CD8-positive, alpha-beta memory T cell (primary cell): Measurements from ENCODE around the gene DPEP2NB. TPM values are rescaled to one million over a fixed set of nuclear protein-coding genes. Genes with fewer than 3 reads are reported as not detected.
A peak's percentile ranks its signal among the peaks of the same experiment; 100 is the strongest.

ENCODE experiments used
- CTCF ChIA-PET: fragments of 350-600 bp; sonication (Branson Sonifier 250); formaldehyde crosslinking; loops from one replicate; lab custom pipeline; 2021; ENCODE audit warnings: antibody characterized with exemption; lab: Charles Lee
- POLR2A ChIA-PET: fragments of 350-600 bp; sonication (Branson Sonifier 250); formaldehyde crosslinking; loops from one replicate; lab custom pipeline; 2021; ENCODE audit warnings: antibody characterized with exemption; lab: Charles Lee
- DNase-seq, 5 donors: peaks; one replicate each; pipeline versions ENCODE4 v3.0.0 to v3.0.0-alpha.2; 2020 to 2022; ENCODE audit warnings: mixed read lengths in 1 of 5
- H3K27ac ChIP-seq: one replicate; pipeline ENCODE4 v1.7.0; 2013; ENCODE audit warnings: low read depth, mild to moderate bottlenecking, low read length, moderate library complexity
- H3K27me3 ChIP-seq: 2 replicates; pipeline ENCODE4 v1.7.0; 2013; ENCODE audit warnings: low read length, mild to moderate bottlenecking; ENCODE audit not compliant: insufficient read depth, poor library complexity, severe bottlenecking
- H3K36me3 ChIP-seq: 2 replicates; pipeline ENCODE4 v1.7.0; 2013; ENCODE audit warnings: mild to moderate bottlenecking, low read length, moderate library complexity; ENCODE audit not compliant: insufficient read depth
- H3K4me1 ChIP-seq: 2 replicates; pipeline ENCODE4 v1.7.0; 2013; ENCODE audit warnings: mild to moderate bottlenecking, low read length, moderate library complexity; ENCODE audit not compliant: insufficient read depth
- H3K4me3 ChIP-seq: 2 replicates; pipeline ENCODE4 v1.7.0; 2013; ENCODE audit warnings: mild to moderate bottlenecking, low read length
- H3K9me3 ChIP-seq: 2 replicates; pipeline ENCODE4 v1.7.0; 2013; ENCODE audit warnings: mild to moderate bottlenecking, low read length
- H3K27ac Mint-ChIP-seq, 8 donors: one replicate each; pipeline ENCODE4 v1.8.0; 2020 to 2021; ENCODE audit warnings: mixed read lengths in 8 of 8, mild to moderate bottlenecking in 6 of 8, inconsistent platforms in 3 of 8, moderate library complexity in 3 of 8
- H3K27me3 Mint-ChIP-seq, 2 donors: one replicate each; pipeline ENCODE4 v1.8.0; 2020 to 2021; ENCODE audit warnings: mixed read lengths in 2 of 2, mild to moderate bottlenecking in 1 of 2, moderate library complexity in 1 of 2
- H3K36me3 Mint-ChIP-seq, 3 donors: one replicate each; pipeline ENCODE4 v1.8.0; 2020 to 2021; ENCODE audit warnings: mixed read lengths in 3 of 3, inconsistent platforms in 1 of 3, mild to moderate bottlenecking in 1 of 3
- H3K4me1 Mint-ChIP-seq, 3 donors: one replicate each; pipeline ENCODE4 v1.8.0; 2020 to 2021; ENCODE audit warnings: mixed read lengths in 3 of 3, inconsistent platforms in 1 of 3, mild to moderate bottlenecking in 1 of 3
- H3K4me3 Mint-ChIP-seq, 7 donors: one replicate each; pipeline ENCODE4 v1.8.0; 2020 to 2021; ENCODE audit warnings: mixed read lengths in 7 of 7, mild to moderate bottlenecking in 6 of 7, moderate library complexity in 4 of 7, inconsistent platforms in 2 of 7
- H3K9me3 Mint-ChIP-seq, 5 donors: one replicate each; pipeline ENCODE4 v1.8.0; 2020 to 2022; ENCODE audit warnings: mixed read lengths in 5 of 5, mild to moderate bottlenecking in 3 of 5, moderate library complexity in 2 of 5, inconsistent platforms in 1 of 5
- polyA plus RNA-seq: library from polyadenylated mRNA; unstranded; fragments of 300-500 nt; fragmentation: Illumina TruSeq; gene quantifications from one replicate; pipeline ENCODE4 v1.2.3, GENCODE V29; 2021
- total RNA-seq, 2 experiments: library from RNA; stranded (reverse); gene quantifications; one replicate each; pipeline ENCODE4 v1.2.3, GENCODE V29; 2021

DPEP2NB gene
- total and polyA plus RNA-seq, 3 experiments from 2014 or later: not detected

- H3K27me3 Mint-ChIP-seq: no peaks in the 10 kb centered on the region
- peak overlapping the region; percentile 83 to 97 (median 96) for H3K4me3 Mint-ChIP-seq
- H3K4me1 Mint-ChIP-seq: peaks cover 22 to 32% (median 30%) of the 10 kb centered on the region in 3 donors
- H3K9me3 Mint-ChIP-seq: no peaks in the 10 kb centered on the region
- no peaks in the 10 kb centered on the region for H3K27me3 ChIP-seq
- peaks cover 17% of the 10 kb centered on the region for H3K4me1 ChIP-seq
- H3K9me3 ChIP-seq: no peaks in the 10 kb centered on the region
- H3K36me3 ChIP-seq: peaks cover 6% of the 10 kb centered on the region
- peaks cover 0 to 16% (median 0%) of the 10 kb centered on the region in 3 donors for H3K36me3 Mint-ChIP-seq
- H3K27ac Mint-ChIP-seq: peak overlapping the region in 5 of 8 donors; percentile 74 to 95 (median 91)
- CTCF ChIA-PET: interaction anchor here (1.0 to 1.4 kb wide), 2 partner anchors 25 to 84 kb away, joined by 4 to 5 read pairs; no protein-coding TSS in a partner anchor
- POLR2A ChIA-PET: interaction anchor here (1.0 kb wide), 1 partner anchor 31 kb away, joined by 4 read pairs; no protein-coding TSS in a partner anchor
- peak overlapping the region; percentile 81 for H3K4me3 ChIP-seq
- no peak overlapping the region for H3K27ac ChIP-seq
- DNase-seq: no peak
These were observed 49.0 kb downstream of the DPEP2NB start for GRCh38 chr16:67966549-67967182.

GRCh38 chr16:67965668-67966548 lies 49.8 kb downstream of the DPEP2NB start:
- ChIA-PET POLR2A (interaction anchor here (1.0 kb wide), 1 partner anchor 30 kb away, joined by 4 read pairs; no protein-coding TSS in a partner anchor), CTCF (interaction anchor here (1.4 kb wide), 1 partner anchor 83 kb away, joined by 4 read pairs; no protein-coding TSS in a partner anchor)
- peaks cover 22 to 32% (median 30%) of the 10 kb centered on the region in 3 donors for H3K4me1 Mint-ChIP-seq

GRCh38 chr16:67964477-67965131 lies 51.1 kb downstream of the DPEP2NB start:
- ChIA-PET CTCF (no interaction called here), POLR2A (interaction anchor here (0.6 to 0.7 kb wide), 2 partner anchors 41 to 1331 kb away, joined by 3 to 4 read pairs; no protein-coding TSS in a partner anchor)
- Histone ChIP-seq H3K27me3 (no peaks in the 10 kb centered on the region), H3K9me3 (no peaks in the 10 kb centered on the region), H3K36me3 (peaks cover 11% of the 10 kb centered on the region), H3K4me3 (no peak overlapping the region), H3K4me1 (peaks cover 17% of the 10 kb centered on the region), H3K27ac (no peak overlapping the region)
- no peak for DNase-seq
- Mint-ChIP-seq H3K27ac (peak overlapping the region in 3 of 8 donors; percentile 7 to 70 (median 66)), H3K4me3 (peak overlapping the region in 1 of 7 donors; percentile 27), H3K9me3 (no peaks in the 10 kb centered on the region), H3K27me3 (no peaks in the 10 kb centered on the region), H3K4me1 (peaks cover 20 to 30% (median 29%) of the 10 kb centered on the region in 3 donors), H3K36me3 (peaks cover 0 to 32% (median 4%) of the 10 kb centered on the region in 3 donors)

More at GRCh38 chr16:67965668-67966548, 49.8 kb downstream of the DPEP2NB start:
- H3K9me3 Mint-ChIP-seq: no peaks in the 10 kb centered on the region
- peaks cover 10% of the 10 kb centered on the region for H3K36me3 ChIP-seq
- peaks cover 17% of the 10 kb centered on the region for H3K4me1 ChIP-seq
- peaks cover 0 to 23% (median 2%) of the 10 kb centered on the region in 3 donors for H3K36me3 Mint-ChIP-seq
- H3K9me3 ChIP-seq: no peaks in the 10 kb centered on the region
- H3K4me3 Mint-ChIP-seq: peak overlapping the region in 1 of 7 donors; percentile 96
- no peak for DNase-seq
- H3K4me3 ChIP-seq: no peak overlapping the region
- no peak overlapping the region for H3K27ac ChIP-seq
- H3K27ac Mint-ChIP-seq: peak overlapping the region in 3 of 8 donors; percentile 31 to 61 (median 52)
- no peaks in the 10 kb centered on the region for H3K27me3 Mint-ChIP-seq
- no peaks in the 10 kb centered on the region for H3K27me3 ChIP-seq

- Mint-ChIP-seq H3K9me3 (no peaks in the 10 kb centered on the region), H3K4me3 (no peak overlapping the region), H3K36me3 (peaks cover 0 to 32% (median 4%) of the 10 kb centered on the region in 3 donors), H3K27ac (no peak overlapping the region), H3K4me1 (peaks cover 16 to 25% (median 23%) of the 10 kb centered on the region in 3 donors), H3K27me3 (no peaks in the 10 kb centered on the region)
- DNase-seq: no peak
- POLR2A ChIA-PET: interaction anchor here (0.6 kb wide), 1 partner anchor 1331 kb away, joined by 4 read pairs; no protein-coding TSS in a partner anchor
- H3K36me3 ChIP-seq: peaks cover 11% of the 10 kb centered on the region
- no peaks in the 10 kb centered on the region for H3K27me3 ChIP-seq
- no peaks in the 10 kb centered on the region for H3K9me3 ChIP-seq
- CTCF ChIA-PET: interaction anchor here (1.4 kb wide), 1 partner anchor 23 kb away, joined by 4 read pairs; no protein-coding TSS in a partner anchor
- H3K27ac ChIP-seq: no peak overlapping the region
- peaks cover 17% of the 10 kb centered on the region for H3K4me1 ChIP-seq
- H3K4me3 ChIP-seq: no peak overlapping the region
These were observed 51.9 kb downstream of the DPEP2NB start for GRCh38 chr16:67963662-67964321.

Other genes with a start within 250 kb of the DPEP2NB start
- gene RANBP10, start 209.4 kb downstream of the DPEP2NB start, total RNA-seq: 10 to 100 TPM; 18.9 to 20.0 TPM
- gene RANBP10, start 209.4 kb downstream of the DPEP2NB start, polyA plus RNA-seq: 11.1 TPM
- 1 to 10 TPM; 1.2 to 1.5 TPM for gene TSNAXIP1, start 209.0 kb downstream of the DPEP2NB start, total RNA-seq
- gene TSNAXIP1, start 209.0 kb downstream of the DPEP2NB start, polyA plus RNA-seq: 0.13 TPM
- 10 to 100 TPM; 52.6 to 55.1 TPM for gene THAP11, start 173.6 kb downstream of the DPEP2NB start, total RNA-seq
- 153 TPM for gene THAP11, start 173.6 kb downstream of the DPEP2NB start, polyA plus RNA-seq
- 100 to 1,000 TPM; 181 TPM for gene NUTF2, start 169.0 kb downstream of the DPEP2NB start, total RNA-seq
- gene NUTF2, start 169.0 kb downstream of the DPEP2NB start, polyA plus RNA-seq: 129 TPM
- 10 to 100 TPM; 56.5 to 58.6 TPM for gene CENPT, start 168.2 kb downstream of the DPEP2NB start, total RNA-seq
- 14.3 TPM for gene CENPT, start 168.2 kb downstream of the DPEP2NB start, polyA plus RNA-seq
- 100 to 1,000 TPM; 105 to 108 TPM for gene EDC4, start 142.9 kb downstream of the DPEP2NB start, total RNA-seq
- gene EDC4, start 142.9 kb downstream of the DPEP2NB start, polyA plus RNA-seq: 30.1 TPM
- under 1 TPM in 1 of 2 experiments, not detected in 1; 0.97 TPM for gene NRN1L, start 131.0 kb downstream of the DPEP2NB start, total RNA-seq
- gene NRN1L, start 131.0 kb downstream of the DPEP2NB start, polyA plus RNA-seq: 0.83 TPM
- 10 to 100 TPM; 13.6 to 14.5 TPM for gene PSKH1, start 122.7 kb downstream of the DPEP2NB start, total RNA-seq
- gene PSKH1, start 122.7 kb downstream of the DPEP2NB start, polyA plus RNA-seq: 27.0 TPM
- 1 to 10 TPM; 4.1 to 4.9 TPM for gene CTRL, start 84.0 kb downstream of the DPEP2NB start, total RNA-seq
- gene CTRL, start 84.0 kb downstream of the DPEP2NB start, polyA plus RNA-seq: 1.5 TPM
- 100 to 1,000 TPM; 176 to 189 TPM for gene PSMB10, start 79.1 kb downstream of the DPEP2NB start, total RNA-seq
- 518 TPM for gene PSMB10, start 79.1 kb downstream of the DPEP2NB start, polyA plus RNA-seq
- 10 to 100 TPM; 12.7 to 12.8 TPM for gene LCAT, start 71.8 kb downstream of the DPEP2NB start, total RNA-seq
- 0.74 TPM for gene LCAT, start 71.8 kb downstream of the DPEP2NB start, polyA plus RNA-seq
- gene SLC12A4, start 47.3 kb downstream of the DPEP2NB start, total RNA-seq: 10 to 100 TPM; 30.6 to 34.1 TPM
- gene SLC12A4, start 47.3 kb downstream of the DPEP2NB start, polyA plus RNA-seq: 5.1 TPM
- gene DPEP3, start 35.4 kb downstream of the DPEP2NB start, total RNA-seq: under 1 TPM; 0.18 TPM
- 0.10 TPM for gene DPEP3, start 35.4 kb downstream of the DPEP2NB start, polyA plus RNA-seq
- gene DPEP2, start 16.4 kb downstream of the DPEP2NB start, total RNA-seq: 1 to 10 TPM; 6.2 to 6.4 TPM
- gene DPEP2, start 16.4 kb downstream of the DPEP2NB start, polyA plus RNA-seq: 34.0 TPM
- 10 to 100 TPM; 28.3 to 29.2 TPM for gene DDX28, start 7.3 kb upstream of the DPEP2NB start, total RNA-seq
- 31.5 TPM for gene DDX28, start 7.3 kb upstream of the DPEP2NB start, polyA plus RNA-seq
- gene DUS2, start 7.4 kb upstream of the DPEP2NB start, total RNA-seq: 10 to 100 TPM; 31.3 to 32.2 TPM
- 15.3 TPM for gene DUS2, start 7.4 kb upstream of the DPEP2NB start, polyA plus RNA-seq
- gene NFATC3, start 69.5 kb upstream of the DPEP2NB start, total RNA-seq: 10 to 100 TPM; 91.1 to 95.9 TPM
- 120 TPM for gene NFATC3, start 69.5 kb upstream of the DPEP2NB start, polyA plus RNA-seq
- under 1 TPM; 0.11 to 0.27 TPM for gene ESRP2, start 220.2 kb upstream of the DPEP2NB start, total RNA-seq
- 0.32 TPM for gene ESRP2, start 220.2 kb upstream of the DPEP2NB start, polyA plus RNA-seq
- gene PLA2G15, start 229.5 kb upstream of the DPEP2NB start, total RNA-seq: 1 to 10 TPM; 9.0 to 9.4 TPM
- gene PLA2G15, start 229.5 kb upstream of the DPEP2NB start, polyA plus RNA-seq: 11.0 TPM
- gene SLC7A6, start 248.6 kb upstream of the DPEP2NB start, total RNA-seq: 10 to 100 TPM; 91.2 to 94.9 TPM
- gene SLC7A6, start 248.6 kb upstream of the DPEP2NB start, polyA plus RNA-seq: 18.7 TPM